Peyer's patch (tissue), 4 donors: ENCODE data around the gene RPS18.

Source experiments
- CTCF ChIP-seq, 6 experiments: fragments of 450-650 bp in 4 of 6; fragments of 200-600 bp in 2 of 6; sonication (generic) in 1 of 6; IDR thresholded peaks; one replicate each; pipeline ENCODE4 v1.5.1; 2017 to 2019; ENCODE audit warnings: antibody characterized with exemption in 6 of 6, mild to moderate bottlenecking in 3 of 6, moderate library complexity in 1 of 6
- POLR2A ChIP-seq, 2 donors: fragments of 450-650 bp; IDR thresholded peaks; one replicate each; pipeline ENCODE4 v1.5.1; 2017; ENCODE audit warnings: antibody characterized with exemption in 2 of 2, mild to moderate bottlenecking in 2 of 2, moderate library complexity in 2 of 2

- TF ChIP-seq POLR2A (IDR thresholded peaks at IDR 0.05) (no peak), CTCF (IDR thresholded peaks at IDR 0.05) (no peak)
Observed at GRCh38 chr6:33316603-33317418, 44.9 kb downstream of the RPS18 start.
